Myocyte (in vitro differentiated cells): ENCODE results near the gene HMX2. TPM values are rescaled to one million over a fixed set of nuclear protein-coding genes. Genes with fewer than 3 reads are reported as not detected.

Experiments used
- DNase-seq: peaks from one replicate; pipeline ENCODE4 v3.0.0-alpha.2; 2012; ENCODE audit warnings: low read depth
- polyA plus RNA-seq: library from polyadenylated mRNA; unstranded; fragments of >200 nt; gene quantifications from one replicate; pipeline ENCODE4 v1.2.1, GENCODE V29; 2012; ENCODE audit warnings: missing spikeins
- total RNA-seq: library from RNA; depleted of rRNA; stranded (reverse); fragments of >200 nt; gene quantifications from 2 replicates; pipeline ENCODE4 v1.2.3, GENCODE V29; 2014

Gene HMX2, protein sequence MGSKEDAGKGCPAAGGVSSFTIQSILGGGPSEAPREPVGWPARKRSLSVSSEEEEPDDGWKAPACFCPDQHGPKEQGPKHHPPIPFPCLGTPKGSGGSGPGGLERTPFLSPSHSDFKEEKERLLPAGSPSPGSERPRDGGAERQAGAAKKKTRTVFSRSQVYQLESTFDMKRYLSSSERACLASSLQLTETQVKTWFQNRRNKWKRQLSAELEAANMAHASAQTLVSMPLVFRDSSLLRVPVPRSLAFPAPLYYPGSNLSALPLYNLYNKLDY
- not detected in 2 replicates for total RNA-seq
- polyA plus RNA-seq = not detected

GRCh38 chr10:123147635-123148413 lies at the start of gene HMX2:
HMX2 (plus strand) TSS chr10:123148136; CDS start chr10:123148379, 243 bp downstream.
- DNase-seq = no peak

- no peak for DNase-seq
Measured at GRCh38 chr10:123100030-123100762, 47.7 kb upstream of the HMX2 start.

GRCh38 chr10:123101872-123102271 lies 46.1 kb upstream of the HMX2 start:
- no peak for DNase-seq

GRCh38 chr10:123102673-123103072 lies 45.3 kb upstream of the HMX2 start:
- DNase-seq = no peak

- no peak for DNase-seq
Measured at GRCh38 chr10:123103944-123104343, 44.0 kb upstream of the HMX2 start.

DNA sequence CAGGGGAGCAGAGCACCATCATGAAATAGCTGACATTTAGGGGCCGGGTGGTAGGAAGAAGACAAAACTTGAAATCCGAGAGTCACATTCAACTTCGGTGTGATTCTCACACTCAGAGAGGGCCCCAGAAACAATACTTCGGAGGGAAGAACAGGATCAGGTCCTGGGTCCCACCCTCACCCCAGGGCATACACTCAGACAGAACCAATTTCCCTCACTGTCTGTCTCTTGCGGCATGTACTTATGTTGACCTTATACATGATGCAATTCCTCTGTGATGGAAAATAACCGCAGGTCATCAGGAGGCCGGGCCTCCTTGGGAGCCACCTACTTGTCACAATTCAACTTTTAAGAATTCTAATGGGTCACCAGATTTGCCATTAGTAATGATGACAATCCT lies 38.5 kb upstream of the HMX2 start:
- no peak for DNase-seq

DNA sequence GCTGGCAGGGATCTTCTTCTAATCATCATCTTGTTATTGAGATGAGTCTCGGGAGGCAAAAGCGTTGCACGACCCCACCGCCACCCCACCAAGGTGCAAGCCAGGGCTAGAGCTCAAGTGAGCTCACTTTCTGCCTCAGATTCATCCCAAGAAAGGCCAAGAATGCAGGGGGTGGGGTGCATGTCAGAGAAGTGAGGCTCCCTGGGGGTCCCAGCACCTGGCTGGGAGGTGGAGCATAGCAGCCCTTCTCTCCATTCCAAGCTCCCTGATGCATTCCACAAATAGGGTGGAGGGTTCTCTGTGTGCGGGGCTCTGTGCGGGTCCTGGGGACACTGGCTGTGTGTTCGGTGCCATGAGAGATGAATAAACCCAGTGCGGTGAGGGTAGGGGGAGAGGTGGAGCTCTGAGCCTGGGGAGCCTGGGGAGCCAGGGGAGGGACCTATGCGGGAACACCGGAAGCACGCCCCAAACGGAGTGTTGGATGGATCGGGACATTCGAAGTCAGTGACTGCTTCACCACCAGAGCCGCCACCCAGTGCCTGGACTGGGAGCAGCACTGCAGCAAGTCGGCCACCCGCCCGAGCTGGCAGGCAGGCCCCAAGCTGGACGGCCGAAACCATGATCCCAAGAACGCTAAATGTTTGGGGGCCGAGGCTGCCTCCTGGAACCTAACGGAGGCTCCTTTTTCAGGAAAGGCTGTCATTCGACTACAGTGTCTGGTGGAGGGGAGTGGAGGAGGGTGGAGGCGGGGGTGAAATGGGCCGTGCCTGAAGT lies 30.1 kb upstream of the HMX2 start:
- no peak for DNase-seq

DNA sequence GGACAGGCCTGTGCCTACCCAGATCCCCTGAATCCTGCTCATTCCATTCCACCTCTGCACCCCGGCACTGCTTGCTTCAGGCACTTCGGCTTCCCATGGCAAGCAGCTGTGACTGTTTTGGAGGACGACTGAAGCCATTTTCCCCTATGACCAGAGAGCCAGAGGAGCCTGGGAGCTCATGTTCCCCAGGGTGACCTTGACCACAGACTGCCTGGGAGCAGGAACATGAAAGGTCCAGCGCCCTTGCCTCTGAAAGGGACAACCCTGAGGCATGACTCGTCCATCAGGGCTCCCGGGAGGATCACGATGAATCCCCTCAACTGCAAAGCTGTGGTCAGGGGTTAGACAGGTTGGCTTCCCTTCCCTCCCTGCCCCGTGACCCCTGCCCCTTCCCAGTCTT lies 28.9 kb upstream of the HMX2 start:
- DNase-seq = no peak

- DNase-seq = no peak
Measured at GRCh38 chr10:123126246-123126645, 21.7 kb upstream of the HMX2 start.

- DNase-seq = peak; percentile 49
Measured at GRCh38 chr10:123129618-123130271, 18.2 kb upstream of the HMX2 start.

DNA sequence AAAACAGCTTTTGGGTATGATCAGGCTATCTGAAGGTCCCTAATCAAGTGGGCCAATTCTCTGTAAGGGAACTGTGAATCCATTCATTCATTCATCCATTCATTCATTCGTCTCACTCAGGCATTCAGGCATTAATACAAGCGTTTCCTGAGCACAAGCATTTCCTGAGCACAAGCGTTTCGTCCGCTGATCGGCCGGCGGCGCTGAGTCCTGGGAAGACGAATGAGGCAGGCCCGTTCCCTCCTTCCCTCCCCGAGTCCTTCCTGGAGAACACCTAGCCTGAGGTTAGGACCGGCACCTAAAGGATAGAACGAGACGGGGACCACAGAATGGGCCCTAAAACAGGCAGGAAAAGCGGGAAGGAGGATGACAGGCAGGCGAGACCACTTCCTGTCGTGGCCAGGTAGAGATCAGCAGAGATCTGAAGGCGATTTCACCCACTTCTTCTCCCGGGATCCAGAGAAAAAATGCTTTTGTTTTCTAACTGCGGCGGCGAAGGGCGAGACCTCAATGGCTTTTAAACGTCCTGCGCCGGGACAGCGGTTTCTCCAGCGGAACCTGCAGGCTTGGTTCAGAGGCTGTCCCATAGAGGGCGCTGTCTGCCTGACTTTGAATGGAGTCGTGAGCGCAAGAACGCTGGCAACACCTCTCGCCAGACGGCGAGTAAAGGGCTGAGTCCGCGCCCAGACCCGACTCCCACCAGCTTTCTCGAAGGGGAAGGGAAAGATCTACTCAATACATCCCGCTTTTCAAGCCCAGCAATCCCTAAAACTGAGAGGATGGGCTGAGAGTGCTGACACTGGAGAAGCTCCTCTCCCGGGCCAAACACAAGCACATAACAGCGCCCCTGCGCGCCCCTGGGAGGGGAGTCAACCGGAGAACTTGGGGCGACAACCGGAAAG lies 15.1 kb upstream of the HMX2 start:
- peak; percentile 87 for DNase-seq

DNA sequence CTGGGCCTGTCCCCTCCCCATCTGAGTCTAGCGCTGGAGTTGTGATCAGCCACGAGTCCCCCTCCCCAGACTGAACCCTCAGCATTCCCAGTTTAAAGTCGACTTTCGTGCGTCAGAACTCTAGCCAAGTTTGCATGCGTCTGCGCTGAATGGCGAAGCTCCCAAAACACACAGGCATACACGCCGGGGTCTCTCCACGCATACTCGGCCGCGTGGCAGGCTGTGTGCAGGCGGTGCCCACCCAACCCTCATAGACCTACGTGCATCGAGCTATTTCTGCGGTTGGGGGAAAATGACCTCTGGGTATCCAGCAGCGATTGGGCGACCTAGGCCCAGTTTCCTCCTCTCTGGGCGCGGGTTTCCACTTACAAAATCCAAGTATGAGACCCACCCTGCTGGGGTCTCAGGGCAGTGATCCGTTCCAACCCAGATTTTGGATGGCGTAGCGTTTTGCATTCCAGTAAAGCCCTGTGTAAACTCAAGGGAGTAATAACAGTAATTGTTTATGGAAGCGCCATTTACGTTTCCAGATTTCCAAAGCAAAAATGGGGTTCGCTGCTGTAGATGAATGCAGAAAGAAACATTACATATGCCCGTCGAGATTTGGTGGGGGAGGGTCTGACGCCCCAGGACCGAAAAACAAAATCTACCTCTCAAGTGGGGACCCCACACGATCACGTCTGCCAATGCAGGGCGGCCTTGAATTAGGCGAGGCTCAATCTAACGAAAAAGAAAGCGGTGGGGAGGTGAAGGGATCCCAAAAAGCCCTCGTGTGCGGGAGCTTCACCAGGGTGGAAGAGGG lies 14.2 kb upstream of the HMX2 start:
- DNase-seq = no peak

- DNase-seq = no peak
Measured at GRCh38 chr10:123134343-123134914, 13.5 kb upstream of the HMX2 start.

DNA sequence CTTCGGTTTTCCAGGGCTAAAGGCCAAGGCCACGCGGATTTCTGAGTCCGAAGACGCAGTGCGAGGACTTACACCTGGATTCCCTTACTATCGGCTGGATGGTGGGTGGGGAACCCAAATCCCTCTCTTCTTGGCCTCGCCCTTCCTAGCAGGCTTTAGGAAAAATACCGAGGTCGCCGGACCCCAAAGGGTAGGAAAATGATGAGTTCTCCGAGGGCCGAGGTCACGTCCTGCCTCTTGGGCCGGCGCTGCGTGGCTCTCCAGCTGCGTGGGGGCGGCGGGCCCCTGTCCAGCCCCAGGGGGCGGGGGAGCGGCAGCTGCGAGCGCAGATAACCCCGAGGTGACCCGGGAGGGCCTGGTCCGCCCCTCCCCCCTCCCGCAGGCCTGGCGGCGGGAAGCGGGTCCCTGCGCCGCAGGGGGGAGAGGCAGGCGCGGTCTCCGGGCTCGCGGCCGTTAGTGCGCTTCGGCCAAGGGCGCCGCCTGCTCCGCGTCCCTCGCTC lies 13.0 kb upstream of the HMX2 start:
- DNase-seq = no peak

- DNase-seq = peak; percentile 22
Measured at GRCh38 chr10:123135415-123136141, 12.4 kb upstream of the HMX2 start, which contains the start of gene HMX3. HMX3 (plus strand) TSS chr10:123135970; CDS start chr10:123136051, 81 bp downstream.

DNA sequence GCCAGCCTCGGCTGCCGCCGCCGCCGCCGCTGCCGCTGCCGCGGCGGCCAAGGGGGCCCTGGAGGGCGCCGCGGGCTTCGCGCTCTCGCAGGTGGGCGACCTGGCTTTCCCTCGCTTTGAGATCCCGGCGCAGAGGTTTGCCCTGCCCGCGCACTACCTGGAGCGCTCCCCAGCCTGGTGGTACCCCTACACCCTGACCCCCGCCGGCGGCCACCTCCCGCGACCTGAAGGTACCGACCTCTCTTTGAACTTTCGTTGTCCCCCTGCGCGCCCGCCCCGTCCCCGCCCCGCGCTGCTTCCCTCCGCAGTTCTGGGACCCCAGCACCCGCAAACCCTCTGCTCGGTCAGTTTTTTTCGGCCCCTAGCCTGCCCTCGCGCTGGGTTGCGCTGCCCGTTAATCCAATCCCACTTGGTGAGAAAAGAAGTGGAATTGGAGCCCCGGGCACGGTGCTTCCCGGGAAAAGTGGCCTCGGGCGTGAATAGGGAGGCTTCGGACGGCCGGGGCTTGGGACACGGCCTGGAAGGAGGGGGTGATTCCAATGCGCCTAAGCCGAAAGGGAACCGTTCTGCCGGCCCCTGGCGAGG lies 11.6 kb upstream of the HMX2 start:
- DNase-seq = no peak
